SK-N-SH (cell line): ENCODE data around the gene SYNE1.

Experiments used
- CTCF ChIP-seq: fragments of 200-600 bp; sonication (generic); IDR thresholded peaks from 2 replicates; pipeline ENCODE4 v1.6.1; 2017; ENCODE audit warnings: antibody characterized with exemption, mild to moderate bottlenecking, moderate library complexity
- FOXM1 ChIP-seq: IDR thresholded peaks from 2 replicates; pipeline ENCODE4 v1.4.0; 2012; ENCODE audit warnings: low read depth, mild to moderate bottlenecking
- MAX ChIP-seq: IDR thresholded peaks from 2 replicates; pipeline ENCODE4 v1.4.0; 2012; ENCODE audit warnings: low read depth
- POLR2AphosphoS5 ChIP-seq: IDR thresholded peaks from 2 replicates; pipeline ENCODE4 v1.6.1; 2012; ENCODE audit warnings: low read depth, low read length
- USF1 ChIP-seq: IDR thresholded peaks from 2 replicates; pipeline ENCODE4 v1.4.0; 2012; ENCODE audit warnings: low read depth, borderline replicate concordance
- YY1 ChIP-seq: IDR thresholded peaks from 2 replicates; pipeline ENCODE4 v1.4.0; 2012; ENCODE audit warnings: low read depth, mild to moderate bottlenecking
- ZBTB33 ChIP-seq: IDR thresholded peaks from 2 replicates; pipeline ENCODE4 v1.4.0; 2012; ENCODE audit warnings: low read depth, borderline replicate concordance

GRCh38 chr6:152296648-152297376, 340.4 kb downstream of the SYNE1 start:
- TF ChIP-seq MAX (no peak), CTCF (no peak), YY1 (no peak), POLR2AphosphoS5 (no peak), USF1 (no peak), ZBTB33 (no peak), FOXM1 (no peak)
